Type B pancreatic cell (in vitro differentiated cells): Measurements from ENCODE around the gene CFAP70. TPM values are rescaled to one million over a fixed set of nuclear protein-coding genes. Genes with fewer than 3 reads are reported as not detected.

ENCODE experiments used
- DNase-seq: peaks from one replicate; pipeline ENCODE4 v3.0.0; 2021; ENCODE audit warnings: mixed read lengths; ENCODE audit not compliant: unreplicated experiment; ENCODE audit errors: extremely low spot score
- H3K27ac Mint-ChIP-seq: 2 replicates; pipeline ENCODE4 v1.8.0; 2021; ENCODE audit warnings: mild to moderate bottlenecking, mixed read lengths
- H3K27me3 Mint-ChIP-seq: 2 replicates; pipeline ENCODE4 v1.8.0; 2021; ENCODE audit warnings: mixed read lengths
- H3K36me3 Mint-ChIP-seq: 2 replicates; pipeline ENCODE4 v1.8.0; 2021; ENCODE audit warnings: mixed read lengths
- H3K4me1 Mint-ChIP-seq: one replicate; pipeline ENCODE4 v1.8.0; 2021; ENCODE audit warnings: mixed read lengths; ENCODE audit not compliant: unreplicated experiment
- H3K4me3 Mint-ChIP-seq: 2 replicates; pipeline ENCODE4 v1.8.0; 2021; ENCODE audit warnings: mild to moderate bottlenecking, mixed read lengths
- H3K9me3 Mint-ChIP-seq: 2 replicates; pipeline ENCODE4 v1.8.0; 2021; ENCODE audit warnings: mixed read lengths
- CTCF ChIP-seq: fragments of 200-600 bp; sonication (generic); conservative IDR thresholded peaks from 2 replicates; pipeline ENCODE4 v1.5.0; 2021; ENCODE audit warnings: antibody characterized with exemption, mild to moderate bottlenecking
- total RNA-seq: library from RNA; stranded (reverse); gene quantifications from 2 replicates; pipeline ENCODE4 v1.2.1, GENCODE V29; 2021; ENCODE audit warnings: low replicate concordance

Gene CFAP70
- total RNA-seq, 1 donor from 2014 or later, result 9.7 TPM

GRCh38 chr10:73219384-73219783 is 139.3 kb downstream of the CFAP70 start:
- Mint-ChIP-seq H3K4me3 (no peak overlapping the region), H3K36me3 (peaks cover 17% of the 10 kb centered on the region), H3K27me3 (no peaks in the 10 kb centered on the region), H3K4me1 (no peaks in the 10 kb centered on the region), H3K9me3 (no peaks in the 10 kb centered on the region), H3K27ac (no peak overlapping the region)
- no peak for DNase-seq
- no peak for TF ChIP-seq CTCF

- Mint-ChIP-seq H3K27ac (no peak overlapping the region), H3K4me3 (no peak overlapping the region), H3K9me3 (no peaks in the 10 kb centered on the region), H3K27me3 (no peaks in the 10 kb centered on the region), H3K4me1 (no peaks in the 10 kb centered on the region), H3K36me3 (peaks cover 24% of the 10 kb centered on the region)
- DNase-seq, result no peak
- peak; percentile 63 for TF ChIP-seq CTCF
Observed at GRCh38 chr10:73218431-73219191, 140.1 kb downstream of the CFAP70 start.

- no peak for TF ChIP-seq CTCF
- Mint-ChIP-seq H3K4me3 (no peak overlapping the region), H3K36me3 (peaks cover 28% of the 10 kb centered on the region), H3K4me1 (no peaks in the 10 kb centered on the region), H3K27me3 (no peaks in the 10 kb centered on the region), H3K9me3 (no peaks in the 10 kb centered on the region), H3K27ac (no peak overlapping the region)
- DNase-seq, result no peak
Observed at GRCh38 chr10:73217628-73218027, 141.0 kb downstream of the CFAP70 start.

GRCh38 chr10:73215749-73216148 is 142.9 kb downstream of the CFAP70 start:
- Mint-ChIP-seq H3K27me3 (no peaks in the 10 kb centered on the region), H3K36me3 (peaks cover 28% of the 10 kb centered on the region), H3K4me3 (no peak overlapping the region), H3K27ac (no peak overlapping the region), H3K4me1 (no peaks in the 10 kb centered on the region), H3K9me3 (no peaks in the 10 kb centered on the region)
- TF ChIP-seq CTCF, result no peak
- DNase-seq, result no peak

GRCh38 chr10:73211106-73211811 is 147.4 kb downstream of the CFAP70 start:
- peaks cover 31% of the 10 kb centered on the region for H3K36me3 Mint-ChIP-seq
- H3K9me3 Mint-ChIP-seq, result no peaks in the 10 kb centered on the region
- no peak for DNase-seq
- H3K27ac Mint-ChIP-seq, result no peak overlapping the region
- no peaks in the 10 kb centered on the region for H3K27me3 Mint-ChIP-seq
- no peak overlapping the region for H3K4me3 Mint-ChIP-seq
- TF ChIP-seq CTCF, result no peak
- no peaks in the 10 kb centered on the region for H3K4me1 Mint-ChIP-seq
